NCI-H82 treated with DMSO at 0.1 percent for 48 hours (cell line): ENCODE measurements around the gene ITIH5.

Experiments used
- DNase-seq: peaks from one replicate; lab custom pipeline; 2025; ENCODE audit not compliant: unreplicated experiment; lab: John Stamatoyannopoulos, UW

The ITIH5 gene

GRCh38 chr10:7551950-7552716 lies 114.6 kb downstream of the ITIH5 start:
- no peak for DNase-seq

- no peak for DNase-seq
Observed at GRCh38 chr10:7551289-7551688, 115.5 kb downstream of the ITIH5 start.

- DNase-seq = no peak
Observed at GRCh38 chr10:7550013-7550412, 116.8 kb downstream of the ITIH5 start.

GRCh38 chr10:7547829-7548228 lies 118.9 kb downstream of the ITIH5 start:
- no peak for DNase-seq

GRCh38 chr10:7547206-7547605 lies 119.6 kb downstream of the ITIH5 start:
- no peak for DNase-seq

GRCh38 chr10:7546385-7546967 lies 120.3 kb downstream of the ITIH5 start:
- DNase-seq = no peak

GRCh38 chr10:7545792-7546191 lies 121.0 kb downstream of the ITIH5 start:
- no peak for DNase-seq

GRCh38 chr10:7545261-7545660 lies 121.5 kb downstream of the ITIH5 start:
- DNase-seq = no peak

- DNase-seq = no peak
Observed at GRCh38 chr10:7544203-7544602, 122.6 kb downstream of the ITIH5 start.

- no peak for DNase-seq
Observed at GRCh38 chr10:7542189-7542914, 124.4 kb downstream of the ITIH5 start.

GRCh38 chr10:7541137-7542087 lies 125.4 kb downstream of the ITIH5 start:
- no peak for DNase-seq

- DNase-seq = no peak
Observed at GRCh38 chr10:7538970-7539654, 127.7 kb downstream of the ITIH5 start.

GRCh38 chr10:7537126-7537525 lies 129.6 kb downstream of the ITIH5 start:
- DNase-seq = no peak

GRCh38 chr10:7534480-7534852 lies 132.3 kb downstream of the ITIH5 start:
- DNase-seq = no peak

GRCh38 chr10:7533657-7534479 lies 132.9 kb downstream of the ITIH5 start:
- no peak for DNase-seq

- no peak for DNase-seq
Observed at GRCh38 chr10:7532723-7533498, 133.9 kb downstream of the ITIH5 start.

- DNase-seq = no peak
Observed at GRCh38 chr10:7529638-7530037, 137.1 kb downstream of the ITIH5 start.

GRCh38 chr10:7527468-7527867 lies 139.3 kb downstream of the ITIH5 start:
- no peak for DNase-seq

GRCh38 chr10:7526017-7526400 lies 140.8 kb downstream of the ITIH5 start:
- no peak for DNase-seq
